Keratinocyte (primary cell): ENCODE results near the gene L3MBTL2. TPM values are rescaled to one million over a fixed set of nuclear protein-coding genes. Genes with fewer than 3 reads are reported as not detected.

Experiments used
- DNase-seq: peaks from one replicate; pipeline ENCODE4 v3.0.0-alpha.2; 2011; ENCODE audit warnings: low read depth, missing footprints, low spot score
- FAIRE-seq: peaks from 2 replicates; lab custom pipeline; 2011; peaks lifted over from hg19 to GRCh38; lab: Jason Lieb, UNC
- H2AFZ ChIP-seq: 2 replicates; pipeline ENCODE4 v1.6.0; 2012; ENCODE audit warnings: low read length, control low read depth, inconsistent platforms; ENCODE audit not compliant: control insufficient read depth
- H3K27ac ChIP-seq: 2 replicates; pipeline ENCODE4 v1.5.1; 2011; ENCODE audit warnings: low read length; ENCODE audit not compliant: control insufficient read depth, insufficient read depth
- H3K27me3 ChIP-seq: 3 replicates; pipeline ENCODE4 v1.6.0; 2011; ENCODE audit warnings: low read length; ENCODE audit not compliant: control insufficient read depth, insufficient read depth; ENCODE audit errors: extremely low read depth
- H3K36me3 ChIP-seq, 2 experiments: 2 replicates in 1 of 2; 3 replicates in 1 of 2; pipeline ENCODE4 v1.5.1; 2011; ENCODE audit warnings: low read length in 2 of 2, mild to moderate bottlenecking in 1 of 2; ENCODE audit not compliant: control insufficient read depth in 2 of 2, insufficient read depth in 2 of 2; ENCODE audit errors: extremely low read depth in 1 of 2
- H3K4me1 ChIP-seq: 3 replicates; pipeline ENCODE4 v1.5.1; 2011; ENCODE audit warnings: low read length; ENCODE audit not compliant: control insufficient read depth, insufficient read depth; ENCODE audit errors: extremely low read depth
- H3K4me2 ChIP-seq: 3 replicates; pipeline ENCODE4 v1.6.0; 2011; ENCODE audit warnings: low read depth, low read length; ENCODE audit not compliant: control insufficient read depth, insufficient read depth; ENCODE audit errors: extremely low read depth
- H3K4me3 ChIP-seq, 3 experiments: fragments of 200-600 bp in 1 of 3; sonication (generic) in 1 of 3; 2 replicates in 2 of 3; 3 replicates in 1 of 3; pipeline ENCODE4 v1.5.1; 2011 to 2016; ENCODE audit warnings: low read length in 3 of 3, mild to moderate bottlenecking in 3 of 3, control low read depth in 2 of 3, inconsistent platforms in 1 of 3, low read depth in 1 of 3, mixed read lengths in 1 of 3, mixed run types in 1 of 3, moderate library complexity in 1 of 3; ENCODE audit not compliant: control insufficient read depth in 2 of 3, insufficient read depth in 2 of 3; ENCODE audit errors: extremely low read depth in 1 of 3
- H3K79me2 ChIP-seq: 2 replicates; pipeline ENCODE4 v1.6.0; 2012; ENCODE audit warnings: low read length; ENCODE audit not compliant: control insufficient read depth, insufficient read depth
- H3K9ac ChIP-seq: 3 replicates; pipeline ENCODE4 v1.6.0; 2011; ENCODE audit warnings: low read length; ENCODE audit not compliant: control insufficient read depth, insufficient read depth; ENCODE audit errors: extremely low read depth
- H3K9me1 ChIP-seq: 3 replicates; pipeline ENCODE4 v1.6.0; 2011; ENCODE audit warnings: low read length; ENCODE audit not compliant: control insufficient read depth, insufficient read depth; ENCODE audit errors: extremely low read depth
- H3K9me3 ChIP-seq: 2 replicates; pipeline ENCODE4 v1.5.1; 2012; ENCODE audit warnings: low read depth, low read length; ENCODE audit not compliant: control insufficient read depth
- H4K20me1 ChIP-seq: 3 replicates; pipeline ENCODE4 v1.6.0; 2011; ENCODE audit warnings: low read length; ENCODE audit not compliant: control insufficient read depth, insufficient read depth; ENCODE audit errors: extremely low read depth
- EZH2 ChIP-seq: IDR thresholded peaks from one replicate; pipeline ENCODE4 v1.6.1; 2012; ENCODE audit warnings: inconsistent platforms, mild to moderate bottlenecking, low read length, moderate library complexity
- dilution Hi-C: fragments of 300-500 bp; cut with MboI; formaldehyde crosslinking; loops from one replicate; pipeline ENCODE4 v1.7.0; 2020; ENCODE audit warnings: low sequenced_read_pairs; ENCODE audit not compliant: extremely low pct_ligation_motif_present
- polyA plus RNA-seq, 5 experiments: library from polyadenylated mRNA; depleted of rRNA in 3 of 5; stranded (reverse) in 3 of 5; stranded (forward) in 1 of 5; unstranded in 1 of 5; fragments of >200 nt; gene quantifications; 1 replicate in 1 of 5; 2 replicates in 3 of 5; 3 replicates in 1 of 5; pipeline versions ENCODE4 v1.2.1 to v1.2.3, GENCODE V29; 2011 to 2012; ENCODE audit warnings: missing spikeins in 2 of 5, low read depth in 1 of 5, low replicate concordance in 1 of 5
- TF ChIP-seq, protein P1 (sequence below), 3 experiments: IDR thresholded peaks in 1 of 3; conservative IDR thresholded peaks in 1 of 3; optimal IDR thresholded peaks in 1 of 3; 2 replicates in 2 of 3; 3 replicates in 1 of 3; pipeline versions ENCODE3 to v1.5.1; 2011; ENCODE audit warnings: low read length in 3 of 3, mild to moderate bottlenecking in 3 of 3, moderate library complexity in 2 of 3, control low read depth in 1 of 3, inconsistent platforms in 1 of 3; ENCODE audit not compliant: insufficient read depth in 2 of 3; ENCODE audit errors: extremely low read depth in 1 of 3

Gene L3MBTL2
- polyA plus RNA-seq, 1 donor (not counting 4 experiments of a cell fraction or from before 2014, with no cell fraction given) = 16.7 TPM

DNA sequence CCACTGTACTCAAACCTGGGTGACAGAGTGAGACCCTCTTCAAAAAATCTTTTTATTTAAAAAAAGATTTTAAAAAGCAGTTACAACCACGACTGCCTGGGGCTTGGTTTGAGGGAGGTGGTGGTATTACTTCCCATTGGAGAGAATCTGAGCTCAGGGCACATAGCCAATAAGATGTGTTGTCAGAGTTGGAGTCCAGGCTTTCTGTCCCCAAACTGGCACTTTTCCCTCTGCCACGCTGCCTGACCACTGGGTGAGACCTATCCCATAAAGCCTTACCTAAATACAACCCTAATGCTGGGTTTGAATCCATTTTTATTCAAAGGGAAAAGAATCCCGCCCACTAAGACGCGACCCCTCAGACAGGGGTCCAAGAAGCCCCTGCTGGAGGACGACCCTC is 24.1 kb downstream of the L3MBTL2 start:
- H2AFZ ChIP-seq = no peak overlapping the region
- no peaks in the 10 kb centered on the region for H3K27me3 ChIP-seq
- no peak for FAIRE-seq
- TF ChIP-seq, protein P1, sequence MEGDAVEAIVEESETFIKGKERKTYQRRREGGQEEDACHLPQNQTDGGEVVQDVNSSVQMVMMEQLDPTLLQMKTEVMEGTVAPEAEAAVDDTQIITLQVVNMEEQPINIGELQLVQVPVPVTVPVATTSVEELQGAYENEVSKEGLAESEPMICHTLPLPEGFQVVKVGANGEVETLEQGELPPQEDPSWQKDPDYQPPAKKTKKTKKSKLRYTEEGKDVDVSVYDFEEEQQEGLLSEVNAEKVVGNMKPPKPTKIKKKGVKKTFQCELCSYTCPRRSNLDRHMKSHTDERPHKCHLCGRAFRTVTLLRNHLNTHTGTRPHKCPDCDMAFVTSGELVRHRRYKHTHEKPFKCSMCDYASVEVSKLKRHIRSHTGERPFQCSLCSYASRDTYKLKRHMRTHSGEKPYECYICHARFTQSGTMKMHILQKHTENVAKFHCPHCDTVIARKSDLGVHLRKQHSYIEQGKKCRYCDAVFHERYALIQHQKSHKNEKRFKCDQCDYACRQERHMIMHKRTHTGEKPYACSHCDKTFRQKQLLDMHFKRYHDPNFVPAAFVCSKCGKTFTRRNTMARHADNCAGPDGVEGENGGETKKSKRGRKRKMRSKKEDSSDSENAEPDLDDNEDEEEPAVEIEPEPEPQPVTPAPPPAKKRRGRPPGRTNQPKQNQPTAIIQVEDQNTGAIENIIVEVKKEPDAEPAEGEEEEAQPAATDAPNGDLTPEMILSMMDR (optimal IDR thresholded peaks at IDR 0.05 in 1 of 3, IDR thresholded peaks at IDR 0.05 in 1 of 3, conservative IDR thresholded peaks at IDR 0.05 in 1 of 3; ENCODE audit: extremely low read depth in 1 of 3, insufficient read depth in 2 of 3, low read length in 3 of 3) = no peak
- TF ChIP-seq EZH2 = no peak
- H3K4me1 ChIP-seq = peaks cover 2% of the 10 kb centered on the region
- no peak for DNase-seq
- no peaks in the 10 kb centered on the region for H4K20me1 ChIP-seq
- H3K27ac ChIP-seq = no peak overlapping the region
- peaks cover 33 to 37% of the 10 kb centered on the region in 2 experiments for H3K36me3 ChIP-seq
- H3K4me2 ChIP-seq = no peak overlapping the region
- dilution Hi-C loops = no loop called here
- H3K9me1 ChIP-seq = no peaks in the 10 kb centered on the region
- no peaks in the 10 kb centered on the region for H3K79me2 ChIP-seq
- no peaks in the 10 kb centered on the region for H3K9me3 ChIP-seq
- H3K4me3 ChIP-seq = no peak overlapping the region
- no peak overlapping the region for H3K9ac ChIP-seq

GRCh38 chr22:41229730-41230400 is 24.8 kb downstream of the L3MBTL2 start:
- Histone ChIP-seq H3K9me3 (no peaks in the 10 kb centered on the region), H4K20me1 (no peaks in the 10 kb centered on the region), H3K9me1 (no peaks in the 10 kb centered on the region), H3K9ac (no peak overlapping the region), H2AFZ (no peak overlapping the region), H3K4me3 (no peak overlapping the region), H3K36me3 (peaks cover 26 to 32% of the 10 kb centered on the region in 2 experiments), H3K27me3 (no peaks in the 10 kb centered on the region), H3K4me1 (peaks cover 2% of the 10 kb centered on the region), H3K79me2 (no peaks in the 10 kb centered on the region), H3K4me2 (no peak overlapping the region), H3K27ac (no peak overlapping the region)
- FAIRE-seq (no peak), DNase-seq (no peak)
- no peak for TF ChIP-seq EZH2
- TF ChIP-seq, protein P1 (optimal IDR thresholded peaks at IDR 0.05 in 1 of 3, IDR thresholded peaks at IDR 0.05 in 1 of 3, conservative IDR thresholded peaks at IDR 0.05 in 1 of 3; ENCODE audit: extremely low read depth in 1 of 3, insufficient read depth in 2 of 3, low read length in 3 of 3) = no peak
- dilution Hi-C loops = no loop called here
